Testis (tissue), 5 donors: ENCODE measurements around the gene TIA1. TPM values are rescaled to one million over a fixed set of nuclear protein-coding genes. Genes with fewer than 3 reads are reported as not detected.
"Not testable (repeated sequence)": the region's sequence is repeated elsewhere in the genome, so short reads cannot be mapped to it uniquely, and the experiment has no call there.

Experiments used
- DNase-seq: peaks from one replicate; pipeline ENCODE4 v3.0.0-alpha.2; 2019
- H3K27ac ChIP-seq, 2 donors: fragments of 200-600 bp; sonication (generic); one replicate each; pipeline ENCODE4 v1.5.1; 2019
- H3K27me3 ChIP-seq: fragments of 200-600 bp; sonication (generic); one replicate; pipeline ENCODE4 v1.5.1; 2019
- H3K36me3 ChIP-seq: fragments of 200-600 bp; sonication (generic); one replicate; pipeline ENCODE4 v1.5.1; 2017; ENCODE audit warnings: low read depth; ENCODE audit errors: missing control alignments
- H3K4me1 ChIP-seq: fragments of 200-600 bp; sonication (generic); one replicate; pipeline ENCODE4 v1.5.1; 2019
- H3K4me3 ChIP-seq, 2 donors: fragments of 200-600 bp; sonication (generic); one replicate each; pipeline ENCODE4 v1.5.1; 2017 to 2019
- H3K9me3 ChIP-seq: fragments of 200-600 bp; sonication (generic); one replicate; pipeline ENCODE4 v1.5.1; 2017
- POLR2A ChIP-seq: fragments of 450-650 bp; IDR thresholded peaks from one replicate; pipeline ENCODE4 v1.6.1; 2017; ENCODE audit warnings: antibody characterized with exemption, mild to moderate bottlenecking, moderate library complexity
- WGBS, 2 donors: methylation state at CpG; one replicate each; pipeline ENCODE4 v1.1.5; 2018; 5-methylcytosine and 5-hydroxymethylcytosine counted together
- intact Hi-C: fragments of 100-400 bp; cut with DNase I; formaldehyde crosslinking; loops from one replicate; pipeline ENCODE4 v1.15.1; 2023; ENCODE audit warnings: low total_unique reads
- long read RNA-seq, 2 donors: transcript quantifications; one replicate each; lab custom pipeline, GENCODE V29; 2026
- polyA plus RNA-seq: library from polyadenylated mRNA; stranded (reverse); fragments of 350-450 nt; fragmentation: Illumina TruSeq; extraction: RNeasy Lipid Tissue Mini Kit (QIAGEN cat#74804); gene quantifications from one replicate; pipeline ENCODE4 v1.2.3, GENCODE V29; 2014; ENCODE audit warnings: low read depth, low replicate concordance; ENCODE audit not compliant: insufficient read depth
- total RNA-seq, 2 donors: library from RNA; depleted of rRNA; stranded (reverse); fragments of >200 nt; gene quantifications; one replicate each; pipeline ENCODE4 v1.2.3, GENCODE V29; 2016
- TF ChIP-seq, protein P1 (sequence below), 3 experiments: fragments of 450-650 bp in 2 of 3; fragments of 200-600 bp in 1 of 3; sonication (generic) in 1 of 3; IDR thresholded peaks; one replicate each; pipeline ENCODE4 v1.5.1; 2016 to 2019; ENCODE audit warnings: antibody characterized with exemption in 3 of 3, mild to moderate bottlenecking in 2 of 3, moderate library complexity in 1 of 3

The TIA1 gene
- total RNA-seq = 10 to 100 TPM; 89.4 to 89.9 TPM
- polyA plus RNA-seq = 57.7 TPM
- long read RNA-seq, donor 1, full-length matches to known transcripts = 26 of 26 reads
- long read RNA-seq, donor 1, partial matches to known transcripts = 0 of 26 reads
- long read RNA-seq, donor 1, other reads (novel, unspliced or antisense) = 0 of 26 reads
- long read RNA-seq, donor 2, full-length matches to known transcripts = 17 of 17 reads
- long read RNA-seq, donor 2, partial matches to known transcripts = 0 of 17 reads
- long read RNA-seq, donor 2, other reads (novel, unspliced or antisense) = 0 of 17 reads

DNA sequence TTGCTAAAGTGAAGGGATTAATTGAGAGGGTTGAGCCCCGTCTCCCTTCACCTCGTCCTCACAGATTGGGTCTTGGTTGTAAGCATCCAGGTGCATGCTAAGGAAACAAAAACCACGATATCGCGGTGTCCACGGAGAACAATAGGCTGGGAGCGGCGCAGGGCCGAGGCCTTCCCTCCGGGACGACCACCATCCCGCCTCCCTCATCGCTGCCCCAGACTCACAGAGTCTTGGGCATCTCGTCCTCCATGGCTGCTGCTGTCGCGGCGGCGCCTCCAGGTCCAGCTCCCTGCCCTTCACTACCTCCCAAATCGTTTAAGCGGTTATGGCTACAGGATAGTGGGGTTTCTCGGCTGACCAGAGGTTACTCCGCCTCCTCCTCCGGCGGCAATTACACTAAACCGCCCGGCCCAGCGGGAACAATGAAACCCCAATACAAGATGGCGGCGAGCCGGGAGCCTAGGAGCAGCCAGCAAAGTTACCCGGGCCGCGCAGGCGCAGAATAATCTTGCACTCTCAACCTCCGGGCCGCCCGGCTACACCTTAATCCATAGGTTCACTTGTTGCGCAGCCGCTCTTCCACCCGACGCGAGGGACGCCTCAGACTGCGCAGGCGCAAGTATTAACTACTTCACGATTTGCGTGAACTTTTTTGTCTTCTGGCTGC, at the start of gene TIA1:
Gene TIA1 (minus strand): TSS at position 448 of the 667 bp plus-strand sequence. CDS start 198 bp downstream, at position 250.
- Histone ChIP-seq H3K4me3 (peak within 1 kb of the TSS; percentile 78 to 98), H3K27ac (peak within 1 kb of the TSS; percentile 97 to 99), H3K36me3 (no peaks in the 10 kb centered on the region), H3K4me1 (peaks cover 12% of the 10 kb centered on the region), H3K9me3 (no peaks in the 10 kb centered on the region), H3K27me3 (no peaks in the 10 kb centered on the region)
- peak; percentile 98 for DNase-seq
- 1% methylated on average over 27 to 47 of the region's 47 CpGs for WGBS, 2 donors
- intact Hi-C loops = no loop called here
- TF ChIP-seq, protein P1, sequence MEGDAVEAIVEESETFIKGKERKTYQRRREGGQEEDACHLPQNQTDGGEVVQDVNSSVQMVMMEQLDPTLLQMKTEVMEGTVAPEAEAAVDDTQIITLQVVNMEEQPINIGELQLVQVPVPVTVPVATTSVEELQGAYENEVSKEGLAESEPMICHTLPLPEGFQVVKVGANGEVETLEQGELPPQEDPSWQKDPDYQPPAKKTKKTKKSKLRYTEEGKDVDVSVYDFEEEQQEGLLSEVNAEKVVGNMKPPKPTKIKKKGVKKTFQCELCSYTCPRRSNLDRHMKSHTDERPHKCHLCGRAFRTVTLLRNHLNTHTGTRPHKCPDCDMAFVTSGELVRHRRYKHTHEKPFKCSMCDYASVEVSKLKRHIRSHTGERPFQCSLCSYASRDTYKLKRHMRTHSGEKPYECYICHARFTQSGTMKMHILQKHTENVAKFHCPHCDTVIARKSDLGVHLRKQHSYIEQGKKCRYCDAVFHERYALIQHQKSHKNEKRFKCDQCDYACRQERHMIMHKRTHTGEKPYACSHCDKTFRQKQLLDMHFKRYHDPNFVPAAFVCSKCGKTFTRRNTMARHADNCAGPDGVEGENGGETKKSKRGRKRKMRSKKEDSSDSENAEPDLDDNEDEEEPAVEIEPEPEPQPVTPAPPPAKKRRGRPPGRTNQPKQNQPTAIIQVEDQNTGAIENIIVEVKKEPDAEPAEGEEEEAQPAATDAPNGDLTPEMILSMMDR (IDR thresholded peaks at IDR 0.05) = no peak
- no peak for TF ChIP-seq POLR2A

DNA sequence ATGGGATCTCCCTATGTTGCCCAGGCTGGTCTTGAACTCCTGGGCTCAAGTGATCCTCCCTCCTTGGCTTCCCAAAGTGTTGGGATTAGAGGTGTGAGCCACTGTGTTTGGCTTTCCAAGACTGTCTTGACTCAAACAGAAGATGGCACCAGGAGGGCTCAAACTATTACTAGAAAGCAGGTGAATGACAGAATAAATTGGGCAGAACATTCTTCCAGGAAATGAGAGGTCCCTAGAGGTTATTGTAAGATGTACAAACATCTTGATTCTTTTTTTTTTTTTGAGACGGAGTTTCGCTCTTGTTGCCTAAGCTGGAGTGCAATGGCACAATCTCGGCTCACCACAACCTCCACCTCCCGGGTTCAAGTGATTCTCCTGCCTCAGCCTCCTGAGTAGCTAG, 49.4 kb upstream of the TIA1 start:
- intact Hi-C loops, H3K27ac ChIP-seq, H3K4me3 ChIP-seq, H3K27me3 ChIP-seq, H3K9me3 ChIP-seq, DNase-seq, H3K36me3 ChIP-seq, H3K4me1 ChIP-seq: not testable (repeated sequence)
- 94 to 98% methylated on average over 4 of the region's 4 CpGs for WGBS, 2 donors

DNA sequence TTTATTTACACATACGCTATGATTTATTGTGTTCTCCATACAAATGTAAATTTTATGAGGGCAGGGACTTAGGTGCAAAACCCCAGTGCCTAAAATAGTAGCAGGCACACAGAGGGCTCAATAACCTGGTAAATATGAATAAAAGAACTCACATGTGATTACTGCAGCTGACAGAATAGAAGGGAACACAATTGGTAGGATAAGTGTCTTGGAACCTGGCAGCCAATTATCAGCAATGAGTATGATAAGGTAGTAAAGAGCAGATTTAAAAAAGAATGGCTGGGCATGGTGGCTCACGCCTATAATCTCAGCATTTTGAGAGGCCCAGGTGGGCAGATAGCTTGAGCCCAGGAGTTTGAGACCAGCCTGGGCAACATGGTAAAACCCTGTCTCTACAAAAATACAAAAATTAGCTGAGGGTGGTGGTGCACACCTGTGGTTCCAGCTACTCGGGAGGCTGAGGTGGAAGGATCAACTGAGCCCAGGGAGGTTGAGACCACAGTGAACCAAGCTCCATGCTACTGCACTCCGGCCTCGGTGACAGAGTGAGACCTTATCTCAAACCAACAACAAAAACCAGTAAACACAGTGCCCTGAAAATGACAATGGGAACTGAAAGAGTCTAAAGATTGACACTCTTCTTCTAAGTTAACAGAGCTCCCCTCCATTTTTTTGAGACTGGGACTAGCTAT, 35.2 kb upstream of the TIA1 start:
- TF ChIP-seq, protein P1 (IDR thresholded peaks at IDR 0.05) = no peak
- no peak for TF ChIP-seq POLR2A
- no peak overlapping the region for H3K4me3 ChIP-seq
- no peak for DNase-seq
- intact Hi-C loops = no loop called here
- no peaks in the 10 kb centered on the region for H3K36me3 ChIP-seq
- no peaks in the 10 kb centered on the region for H3K9me3 ChIP-seq
- H3K27ac ChIP-seq = no peak overlapping the region
- WGBS, 2 donors = 88% methylated on average over 5 of the region's 5 CpGs
- H3K27me3 ChIP-seq = no peaks in the 10 kb centered on the region
- H3K4me1 ChIP-seq = no peaks in the 10 kb centered on the region

DNA sequence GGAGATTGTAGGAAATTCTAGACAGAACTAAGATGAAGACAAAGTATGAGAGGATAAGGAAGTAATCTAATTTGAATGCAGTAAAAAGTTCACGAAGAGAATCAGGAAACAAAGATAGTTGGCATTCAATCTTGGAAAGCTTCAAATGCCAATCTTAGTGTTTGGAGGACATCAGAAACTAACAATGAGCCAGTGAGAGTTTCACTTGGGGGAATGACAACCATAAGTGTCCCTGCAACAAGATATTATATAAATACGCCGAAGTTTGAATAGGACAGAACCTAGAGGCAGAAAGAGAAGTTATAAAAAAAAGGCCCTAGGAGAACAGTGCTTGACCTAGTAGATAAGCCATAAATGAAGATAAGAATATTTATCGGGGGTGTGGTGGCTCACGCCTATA, 34.0 kb upstream of the TIA1 start:
- no peaks in the 10 kb centered on the region for H3K36me3 ChIP-seq
- TF ChIP-seq POLR2A = no peak
- TF ChIP-seq, protein P1 (IDR thresholded peaks at IDR 0.05) = no peak

DNA sequence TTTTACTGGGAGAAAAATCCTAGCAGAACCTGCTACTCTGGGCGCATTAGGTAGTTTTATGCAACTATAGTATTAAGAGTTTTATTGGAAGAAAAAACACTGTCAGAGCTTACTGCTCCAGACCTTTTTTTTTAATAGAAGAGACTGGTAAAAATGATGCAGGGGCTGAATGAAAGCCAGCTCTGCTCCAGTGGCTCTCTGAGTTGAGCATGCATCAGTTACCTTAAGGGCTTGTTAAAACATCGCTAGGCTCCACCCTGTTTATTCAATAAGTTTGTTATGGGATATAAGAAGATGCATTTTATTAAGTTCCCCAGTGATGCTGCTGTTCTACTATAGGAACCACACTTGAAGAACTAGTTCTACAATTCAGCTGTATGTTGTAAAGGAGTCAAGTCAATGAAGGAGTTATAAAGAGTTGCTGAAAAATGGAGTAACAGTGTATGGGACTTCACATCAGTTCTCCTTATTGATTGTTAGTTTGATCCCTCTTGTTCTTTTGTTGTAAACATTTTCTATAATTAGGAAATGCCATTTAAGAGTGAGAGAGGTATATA, 31.9 kb upstream of the TIA1 start:
- Histone ChIP-seq H3K36me3 (no peaks in the 10 kb centered on the region), H3K4me1 (no peaks in the 10 kb centered on the region), H3K27me3 (no peaks in the 10 kb centered on the region), H3K4me3 (no peak overlapping the region), H3K9me3 (no peaks in the 10 kb centered on the region), H3K27ac (no peak overlapping the region)
- 77 to 93% methylated on average over 2 of the region's 2 CpGs for WGBS, 2 donors
- intact Hi-C loops = no loop called here
- no peak for DNase-seq
- no peak for TF ChIP-seq POLR2A
- TF ChIP-seq, protein P1 (IDR thresholded peaks at IDR 0.05) = no peak

More for the DNA sequence above, 34.0 kb upstream of the TIA1 start:
- Histone ChIP-seq H3K4me3 (no peak overlapping the region), H3K4me1 (no peaks in the 10 kb centered on the region), H3K27me3 (no peaks in the 10 kb centered on the region), H3K27ac (no peak overlapping the region), H3K9me3 (no peaks in the 10 kb centered on the region)
- 85 to 86% methylated on average over 5 of the region's 5 CpGs for WGBS, 2 donors
- DNase-seq = no peak
- intact Hi-C loops = no loop called here
